Body of pancreas (tissue), 4 donors: ENCODE data around the gene FOXP3.

Experiments used
- POLR2A ChIP-seq, 3 donors: fragments of 450-650 bp; IDR thresholded peaks; one replicate each; pipeline ENCODE4 v1.6.1; 2016; ENCODE audit warnings: antibody characterized with exemption in 3 of 3, mild to moderate bottlenecking in 2 of 3
- TF ChIP-seq, protein P1 (sequence below), 7 experiments: fragments of 450-650 bp in 4 of 7; fragments of 200-600 bp in 3 of 7; sonication (generic) in 3 of 7; IDR thresholded peaks; one replicate each; pipeline ENCODE4 v1.5.1; 2016 to 2019; ENCODE audit warnings: antibody characterized with exemption in 7 of 7

DNA sequence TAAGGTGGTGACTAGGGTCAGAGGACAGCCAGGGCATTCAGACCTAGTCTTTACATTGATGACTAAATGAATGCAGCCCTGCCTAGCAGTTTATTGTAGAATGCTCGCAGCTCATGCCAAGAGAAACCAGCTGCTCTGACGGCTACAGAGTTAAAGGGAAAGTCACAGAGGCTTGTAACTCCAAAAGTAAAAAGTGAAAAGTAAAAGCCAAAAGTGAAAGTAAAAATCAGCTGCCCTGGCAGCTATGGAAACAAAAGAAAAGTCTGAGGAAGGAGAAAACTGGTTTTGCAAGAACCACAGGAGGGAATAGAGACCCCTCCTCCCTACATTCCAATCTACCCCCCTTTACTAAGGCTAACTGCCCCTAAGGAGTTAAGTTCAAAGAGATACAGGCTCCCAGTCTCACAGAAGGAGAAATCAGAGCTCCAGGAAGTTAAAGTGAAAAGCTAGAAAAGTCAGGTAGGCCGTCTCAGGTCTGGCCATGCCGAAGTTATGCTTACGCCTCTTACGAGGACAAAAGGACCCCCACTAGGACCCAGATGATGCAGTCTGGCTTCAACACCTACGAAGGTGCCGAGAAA, 45.0 kb upstream of the FOXP3 start:
- TF ChIP-seq, protein P1, sequence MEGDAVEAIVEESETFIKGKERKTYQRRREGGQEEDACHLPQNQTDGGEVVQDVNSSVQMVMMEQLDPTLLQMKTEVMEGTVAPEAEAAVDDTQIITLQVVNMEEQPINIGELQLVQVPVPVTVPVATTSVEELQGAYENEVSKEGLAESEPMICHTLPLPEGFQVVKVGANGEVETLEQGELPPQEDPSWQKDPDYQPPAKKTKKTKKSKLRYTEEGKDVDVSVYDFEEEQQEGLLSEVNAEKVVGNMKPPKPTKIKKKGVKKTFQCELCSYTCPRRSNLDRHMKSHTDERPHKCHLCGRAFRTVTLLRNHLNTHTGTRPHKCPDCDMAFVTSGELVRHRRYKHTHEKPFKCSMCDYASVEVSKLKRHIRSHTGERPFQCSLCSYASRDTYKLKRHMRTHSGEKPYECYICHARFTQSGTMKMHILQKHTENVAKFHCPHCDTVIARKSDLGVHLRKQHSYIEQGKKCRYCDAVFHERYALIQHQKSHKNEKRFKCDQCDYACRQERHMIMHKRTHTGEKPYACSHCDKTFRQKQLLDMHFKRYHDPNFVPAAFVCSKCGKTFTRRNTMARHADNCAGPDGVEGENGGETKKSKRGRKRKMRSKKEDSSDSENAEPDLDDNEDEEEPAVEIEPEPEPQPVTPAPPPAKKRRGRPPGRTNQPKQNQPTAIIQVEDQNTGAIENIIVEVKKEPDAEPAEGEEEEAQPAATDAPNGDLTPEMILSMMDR (IDR thresholded peaks at IDR 0.05) = no peak
- no peak for TF ChIP-seq POLR2A (IDR thresholded peaks at IDR 0.05)
